Large intestine (tissue), 3 donors: ENCODE measurements around the gene GPR68. TPM values are rescaled to one million over a fixed set of nuclear protein-coding genes. Genes with fewer than 3 reads are reported as not detected.
"Not testable (repeated sequence)": the region's sequence is repeated elsewhere in the genome, so short reads cannot be mapped to it uniquely, and the experiment has no call there.

Experiments
- DNase-seq, 2 donors: peaks; one replicate each; pipeline versions ENCODE4 v3.0.0 to v3.0.0-alpha.2; 2013
- H3K27ac ChIP-seq: one replicate; pipeline ENCODE4 v1.5.1; 2013; ENCODE audit warnings: low read length
- H3K27me3 ChIP-seq: 2 replicates; pipeline ENCODE4 v1.6.1; 2013; ENCODE audit warnings: low read length; ENCODE audit not compliant: control insufficient read depth, insufficient read depth
- H3K36me3 ChIP-seq: 2 replicates; pipeline ENCODE4 v1.6.1; 2013; ENCODE audit warnings: low read length; ENCODE audit not compliant: control insufficient read depth, insufficient read depth
- H3K4me1 ChIP-seq: one replicate; pipeline ENCODE4 v1.6.1; 2013; ENCODE audit warnings: low read length; ENCODE audit not compliant: control insufficient read depth, insufficient read depth
- H3K4me3 ChIP-seq: one replicate; pipeline ENCODE4 v1.5.1; 2013; ENCODE audit warnings: low read length
- H3K9me3 ChIP-seq: one replicate; pipeline ENCODE4 v1.6.1; 2013; ENCODE audit warnings: mild to moderate bottlenecking, low read depth, low read length, moderate library complexity; ENCODE audit not compliant: control insufficient read depth
- WGBS: methylation state at CpG from one replicate; pipeline ENCODE4 v1.1.5; 2013; ENCODE audit warnings: low lambda C conversion rate; ENCODE audit not compliant: insufficient coverage; 5-methylcytosine and 5-hydroxymethylcytosine counted together
- polyA plus RNA-seq: library from polyadenylated mRNA; unstranded; fragments of 120-200 nt; gene quantifications from one replicate; pipeline ENCODE4 v1.2.1, GENCODE V29; 2013

GPR68 gene
- polyA plus RNA-seq, 1 donor, result 2.9 TPM

DNA sequence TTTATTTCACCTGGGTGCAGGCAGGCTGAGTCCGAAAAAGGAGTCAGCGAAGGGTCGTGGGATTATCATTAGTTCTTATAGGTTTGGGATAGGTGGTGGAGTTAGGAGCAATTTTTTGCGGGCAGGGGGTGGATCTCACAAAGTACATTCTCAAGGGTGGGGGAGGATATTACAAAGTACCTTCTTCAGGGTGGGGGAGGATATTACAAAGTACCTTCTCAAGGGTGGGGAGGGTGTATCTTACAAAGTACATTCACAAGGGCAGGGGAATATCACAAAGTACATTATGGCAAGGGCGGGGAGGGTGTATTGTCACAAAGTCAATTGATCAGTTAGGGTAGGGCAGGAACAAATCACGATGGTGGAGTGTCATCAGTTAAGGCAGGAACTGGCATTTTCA lies 43.7 kb downstream of the GPR68 start:
- no CpG with 5 or more reads among the region's 6 CpGs for WGBS

DNA sequence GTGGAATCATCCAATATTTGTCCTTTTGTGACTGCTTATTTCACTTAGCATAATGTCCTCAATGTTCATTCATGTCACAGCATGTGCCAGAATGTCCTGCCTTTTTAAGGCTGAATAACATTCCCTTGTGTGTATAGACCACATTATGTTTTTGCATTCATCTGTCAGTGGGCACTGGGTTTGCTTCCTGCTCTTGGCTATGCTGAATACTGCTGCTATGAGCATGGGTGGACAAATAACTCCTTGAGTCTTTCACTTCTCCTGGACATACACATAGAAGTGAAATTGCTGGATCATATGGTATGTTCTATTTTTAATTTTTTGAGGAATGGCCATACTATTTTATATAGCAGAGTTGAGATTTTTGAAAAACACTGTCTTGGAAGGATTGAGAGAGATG lies 46.9 kb downstream of the GPR68 start:
- DNase-seq, result no peak
- Histone ChIP-seq H3K36me3 (peaks cover 67% of the 10 kb centered on the region), H3K4me3 (no peak overlapping the region)

More for the DNA sequence above, 43.7 kb downstream of the GPR68 start:
- H3K9me3 ChIP-seq, H3K27ac ChIP-seq, H3K4me3 ChIP-seq, H3K27me3 ChIP-seq, DNase-seq, H3K4me1 ChIP-seq: not testable (repeated sequence)
- peaks cover 78% of the 10 kb centered on the region for H3K36me3 ChIP-seq

DNA sequence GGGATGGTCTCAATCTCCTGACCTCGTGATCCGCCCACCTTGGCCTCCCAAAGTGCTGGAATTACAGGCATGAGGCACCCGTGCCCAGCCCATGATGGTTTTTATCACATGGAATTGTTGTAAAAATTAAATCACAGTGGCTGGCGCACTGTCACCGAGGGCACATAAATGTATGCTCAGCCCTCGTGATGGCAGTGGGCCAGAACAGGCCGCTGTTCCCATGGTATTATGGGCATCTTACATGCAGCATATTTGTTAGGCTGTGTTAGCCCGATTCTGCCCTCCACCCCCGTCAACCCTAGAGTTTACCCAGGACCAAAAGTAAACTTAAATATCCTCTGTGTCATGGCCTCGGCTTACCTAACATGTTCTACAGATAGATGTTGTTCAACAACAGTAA lies 48.6 kb downstream of the GPR68 start:
- Histone ChIP-seq H3K27me3 (no peaks in the 10 kb centered on the region), H3K36me3 (peaks cover 68% of the 10 kb centered on the region)

More for the DNA sequence above, 46.9 kb downstream of the GPR68 start:
- peaks cover 10% of the 10 kb centered on the region for H3K9me3 ChIP-seq
- H3K27ac ChIP-seq, result no peak overlapping the region
- H3K4me1 ChIP-seq, result no peaks in the 10 kb centered on the region
- no peaks in the 10 kb centered on the region for H3K27me3 ChIP-seq

DNA sequence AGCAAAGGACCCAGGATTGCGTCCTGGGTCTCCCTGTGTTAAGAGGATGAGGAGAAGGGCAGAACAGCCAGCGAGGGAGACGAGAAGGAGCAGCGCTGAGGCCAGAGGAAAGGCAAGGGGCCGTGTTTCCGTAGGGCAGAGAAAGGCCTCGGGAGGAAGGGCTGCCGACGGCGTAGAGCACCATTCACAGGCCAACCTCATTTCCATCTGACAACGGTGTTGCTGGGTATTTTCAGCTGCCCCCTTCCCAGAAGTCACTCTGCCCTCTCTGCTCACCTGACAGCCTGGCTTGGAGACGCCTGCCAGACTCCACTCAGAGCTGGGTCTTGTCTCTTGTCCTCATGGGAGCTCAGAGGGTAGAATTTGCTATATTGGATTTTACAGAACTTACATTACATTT lies 51.4 kb downstream of the GPR68 start:
- Histone ChIP-seq H3K4me3 (no peak overlapping the region), H3K27ac (no peak overlapping the region), H3K36me3 (peaks cover 70% of the 10 kb centered on the region), H3K4me1 (no peaks in the 10 kb centered on the region), H3K27me3 (no peaks in the 10 kb centered on the region), H3K9me3 (no peaks in the 10 kb centered on the region)
- WGBS, result 67% methylated on average over 1 of the region's 12 CpGs
- no peak for DNase-seq

More for the DNA sequence above, 48.6 kb downstream of the GPR68 start:
- Histone ChIP-seq H3K27ac (no peak overlapping the region), H3K4me1 (no peaks in the 10 kb centered on the region), H3K9me3 (peaks cover 1% of the 10 kb centered on the region), H3K4me3 (no peak overlapping the region)
- WGBS, result no CpG with 5 or more reads among the region's 10 CpGs
- DNase-seq, result no peak

DNA sequence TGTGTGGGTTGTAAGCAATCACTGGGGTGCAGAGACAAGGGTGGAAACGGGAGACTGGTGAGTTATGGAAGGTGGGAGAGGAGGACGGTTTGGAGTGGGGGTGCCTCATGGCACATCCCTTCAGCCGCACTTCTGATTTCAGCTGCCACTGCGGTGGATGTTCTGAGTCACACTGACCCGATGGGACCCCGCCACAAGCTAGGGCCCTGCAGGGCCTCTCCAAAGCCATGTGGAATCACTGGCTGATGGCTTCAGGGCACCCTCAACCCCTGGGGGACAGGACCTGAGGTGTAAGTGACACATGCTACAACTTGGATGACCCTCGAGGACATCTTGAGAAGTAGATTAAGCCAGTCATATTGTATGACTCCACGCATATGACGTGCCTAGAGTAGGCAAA lies 53.7 kb downstream of the GPR68 start:
- Histone ChIP-seq H3K36me3 (peaks cover 74% of the 10 kb centered on the region), H3K27ac (no peak overlapping the region), H3K9me3 (no peaks in the 10 kb centered on the region), H3K4me1 (no peaks in the 10 kb centered on the region), H3K27me3 (no peaks in the 10 kb centered on the region), H3K4me3 (no peak overlapping the region)
- DNase-seq, result no peak
- 100% methylated on average over 2 of the region's 9 CpGs for WGBS

DNA sequence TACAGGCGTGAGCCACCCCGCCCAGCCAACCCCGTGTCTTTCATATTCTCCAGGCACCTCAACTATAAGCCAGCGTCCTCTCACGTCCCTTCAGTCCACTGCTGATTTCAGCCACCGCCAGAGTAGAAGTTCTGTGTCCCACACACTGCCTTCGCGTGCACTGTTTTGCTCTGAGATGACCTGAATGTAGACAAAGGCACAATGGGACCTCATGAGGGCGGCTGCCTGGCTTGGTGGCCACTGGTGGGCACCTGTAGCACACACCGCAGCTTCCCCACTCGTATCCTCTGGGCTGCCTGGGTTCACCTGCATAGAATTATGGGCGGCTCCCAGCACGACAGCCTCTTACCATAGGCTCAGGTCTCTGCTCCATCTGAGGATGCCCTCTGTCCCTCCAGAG lies 57.2 kb downstream of the GPR68 start:
- no CpG with 5 or more reads among the region's 13 CpGs for WGBS
- H3K4me3 ChIP-seq, result no peak overlapping the region
- no peaks in the 10 kb centered on the region for H3K4me1 ChIP-seq
- no peaks in the 10 kb centered on the region for H3K27me3 ChIP-seq
- H3K9me3 ChIP-seq, result no peaks in the 10 kb centered on the region
- no peak for DNase-seq
- H3K36me3 ChIP-seq, result peaks cover 79% of the 10 kb centered on the region
- no peak overlapping the region for H3K27ac ChIP-seq

DNA sequence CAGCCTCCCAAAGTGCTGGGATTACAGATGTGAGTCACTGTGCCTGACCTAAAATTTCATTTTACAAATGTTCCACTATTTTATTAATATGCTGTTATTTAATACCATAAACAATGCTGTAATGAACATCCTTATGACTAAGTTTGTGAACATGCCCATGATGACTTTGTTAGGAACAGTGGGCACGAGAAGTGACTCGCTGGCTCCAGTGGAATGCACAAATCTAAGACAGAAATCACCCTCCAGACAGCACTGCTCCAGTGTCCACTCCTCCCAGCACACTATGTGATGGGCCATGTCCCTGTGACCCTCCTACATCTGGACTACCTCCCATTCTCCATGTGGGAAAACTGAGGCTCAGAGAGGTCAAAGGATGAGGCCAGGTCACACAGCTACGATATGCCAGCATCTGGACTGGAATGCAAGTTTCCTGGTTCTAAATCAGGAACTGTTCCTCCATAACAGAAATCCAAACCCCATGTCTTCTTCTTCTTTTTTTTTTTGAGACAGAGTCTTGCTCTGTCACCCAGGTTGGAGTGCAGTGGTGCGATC lies 57.9 kb downstream of the GPR68 start:
- Histone ChIP-seq H3K9me3 (no peaks in the 10 kb centered on the region), H3K4me1 (no peaks in the 10 kb centered on the region), H3K4me3 (no peak overlapping the region), H3K27me3 (no peaks in the 10 kb centered on the region), H3K36me3 (peaks cover 75% of the 10 kb centered on the region), H3K27ac (no peak overlapping the region)
- DNase-seq, result no peak
- WGBS, result no CpG with 5 or more reads among the region's 4 CpGs

DNA sequence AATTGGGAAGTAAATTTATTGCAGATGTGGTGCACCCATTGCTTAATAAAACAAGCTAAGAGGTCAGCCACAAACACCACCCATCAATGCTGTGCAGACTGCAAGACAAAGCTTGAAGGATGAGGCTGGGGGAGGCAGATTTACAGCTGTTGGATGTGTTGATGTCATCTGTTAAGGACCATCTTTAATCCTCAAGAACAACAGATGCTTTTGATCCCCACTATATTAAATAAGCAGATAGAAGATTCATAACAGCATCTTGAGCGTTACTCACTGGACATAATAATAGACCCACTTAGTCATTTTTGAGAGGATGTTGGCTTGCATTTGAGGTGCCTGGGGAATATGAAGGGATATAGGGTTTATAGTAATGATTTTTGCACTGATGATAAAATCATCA lies 58.8 kb downstream of the GPR68 start:
- H3K4me1 ChIP-seq, result no peaks in the 10 kb centered on the region
- no peak for DNase-seq
- H3K27ac ChIP-seq, result no peak overlapping the region
- peaks cover 72% of the 10 kb centered on the region for H3K36me3 ChIP-seq
- H3K27me3 ChIP-seq, result no peaks in the 10 kb centered on the region
- no CpG with 5 or more reads among the region's 1 CpG for WGBS
- no peak overlapping the region for H3K4me3 ChIP-seq
- no peaks in the 10 kb centered on the region for H3K9me3 ChIP-seq

DNA sequence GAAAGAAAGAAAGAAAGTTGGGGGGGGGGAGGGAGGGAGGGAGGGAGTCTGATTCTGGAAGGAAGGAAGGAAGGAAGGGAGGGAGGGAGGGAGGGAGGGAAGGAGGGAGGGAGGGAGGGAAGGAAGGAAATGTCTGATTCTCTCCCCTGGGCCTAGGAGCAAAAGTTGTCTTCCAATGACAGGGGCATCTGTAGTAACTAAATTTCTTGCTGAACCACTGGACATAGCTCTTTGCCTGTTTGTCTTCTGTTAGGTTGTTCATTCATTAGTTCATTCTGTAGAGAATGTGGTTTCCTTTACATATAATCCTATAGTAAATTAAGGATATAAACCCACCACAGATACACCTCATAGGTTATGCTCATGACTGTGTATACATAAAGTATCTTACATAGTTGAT lies 59.9 kb downstream of the GPR68 start:
- no peak overlapping the region for H3K27ac ChIP-seq
- H3K27me3 ChIP-seq, result no peaks in the 10 kb centered on the region
- DNase-seq, result no peak
- no peaks in the 10 kb centered on the region for H3K4me1 ChIP-seq
- no peak overlapping the region for H3K4me3 ChIP-seq
- peaks cover 63% of the 10 kb centered on the region for H3K36me3 ChIP-seq
- no peaks in the 10 kb centered on the region for H3K9me3 ChIP-seq

DNA sequence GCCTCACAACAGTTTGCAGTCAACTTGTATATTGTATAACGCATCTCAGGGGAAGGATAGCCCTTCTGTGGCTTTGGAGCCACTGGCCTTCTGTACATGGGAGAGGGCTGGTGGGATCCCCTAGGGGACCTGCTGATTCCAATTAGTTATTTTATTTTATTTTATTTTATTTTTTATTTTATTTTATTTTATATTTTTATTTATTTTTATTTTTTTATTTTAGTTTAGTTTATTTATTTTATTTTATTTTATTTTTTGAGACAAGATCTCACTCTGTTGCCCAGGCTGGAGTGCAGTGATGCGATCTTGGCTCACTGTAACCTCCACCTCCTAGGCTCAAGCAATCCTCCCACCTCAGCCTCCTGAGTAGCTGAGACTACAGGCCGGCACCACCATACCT lies 61.8 kb downstream of the GPR68 start:
- not testable (repeated sequence) for H3K27ac ChIP-seq, H3K4me1 ChIP-seq, H3K27me3 ChIP-seq, H3K4me3 ChIP-seq, DNase-seq, H3K9me3 ChIP-seq
- peaks cover 57% of the 10 kb centered on the region for H3K36me3 ChIP-seq
- 100% methylated on average over 1 of the region's 3 CpGs for WGBS
